HG02623 (cell line): ENCODE measurements around the gene WFIKKN1.

ENCODE experiments used
- ATAC-seq: cut with Tn5 transposase; IDR thresholded peaks from one replicate; pipeline ENCODE4 v1.9.1; 2021; ENCODE audit warnings: moderate library complexity; ENCODE audit not compliant: unreplicated experiment

WFIKKN1 gene

GRCh38 chr16:621526-622105 lies 9.2 kb upstream of the WFIKKN1 start:
- ATAC-seq, result no peak

DNA sequence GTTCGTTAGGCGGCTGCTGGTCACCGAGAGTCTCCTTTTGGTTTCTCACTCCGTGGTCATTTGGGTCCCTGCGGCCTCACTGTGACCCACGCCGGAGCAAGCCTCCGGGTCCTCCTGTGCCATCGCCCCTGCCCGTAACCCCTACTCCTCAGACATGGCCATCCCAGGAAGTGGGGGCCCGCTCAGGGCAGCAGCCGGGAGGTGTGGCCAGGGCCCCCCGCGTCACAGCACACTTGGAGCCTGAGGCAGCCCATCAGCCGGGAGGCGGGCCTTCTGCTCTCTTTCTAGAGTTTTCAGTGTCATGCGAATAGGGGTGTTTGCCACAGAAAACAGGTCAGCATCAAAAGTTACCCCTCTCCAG lies 7.9 kb upstream of the WFIKKN1 start:
- no peak for ATAC-seq

DNA sequence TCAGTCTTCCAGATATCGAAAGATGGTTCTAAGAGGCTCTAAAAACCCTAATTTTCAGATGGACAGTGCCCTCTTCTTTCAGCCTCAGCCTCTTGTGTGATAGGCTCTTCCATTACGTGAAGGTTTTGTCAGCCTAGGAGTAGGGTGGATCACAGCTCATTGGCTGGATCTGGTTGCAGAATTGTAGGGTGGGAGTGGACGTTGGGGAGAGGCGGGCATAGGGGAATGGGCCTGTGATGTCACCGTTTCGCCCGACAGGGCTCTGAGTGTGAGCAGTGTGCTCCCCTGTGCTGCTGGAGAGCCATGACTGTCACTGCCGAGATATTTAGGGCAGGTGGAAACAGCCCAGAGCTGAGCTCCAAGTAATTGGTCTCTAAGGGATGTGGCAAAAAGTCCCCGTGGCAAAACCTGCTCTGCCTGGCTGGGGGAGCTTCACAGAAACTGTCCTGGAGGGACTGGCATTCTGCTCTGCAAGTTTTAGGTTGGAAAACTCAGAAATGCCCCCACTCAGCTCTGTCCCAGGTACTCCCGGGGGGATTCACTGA lies 6.2 kb upstream of the WFIKKN1 start:
- ATAC-seq, result no peak

GRCh38 chr16:625117-625976 lies 5.4 kb upstream of the WFIKKN1 start:
- ATAC-seq, result no peak

DNA sequence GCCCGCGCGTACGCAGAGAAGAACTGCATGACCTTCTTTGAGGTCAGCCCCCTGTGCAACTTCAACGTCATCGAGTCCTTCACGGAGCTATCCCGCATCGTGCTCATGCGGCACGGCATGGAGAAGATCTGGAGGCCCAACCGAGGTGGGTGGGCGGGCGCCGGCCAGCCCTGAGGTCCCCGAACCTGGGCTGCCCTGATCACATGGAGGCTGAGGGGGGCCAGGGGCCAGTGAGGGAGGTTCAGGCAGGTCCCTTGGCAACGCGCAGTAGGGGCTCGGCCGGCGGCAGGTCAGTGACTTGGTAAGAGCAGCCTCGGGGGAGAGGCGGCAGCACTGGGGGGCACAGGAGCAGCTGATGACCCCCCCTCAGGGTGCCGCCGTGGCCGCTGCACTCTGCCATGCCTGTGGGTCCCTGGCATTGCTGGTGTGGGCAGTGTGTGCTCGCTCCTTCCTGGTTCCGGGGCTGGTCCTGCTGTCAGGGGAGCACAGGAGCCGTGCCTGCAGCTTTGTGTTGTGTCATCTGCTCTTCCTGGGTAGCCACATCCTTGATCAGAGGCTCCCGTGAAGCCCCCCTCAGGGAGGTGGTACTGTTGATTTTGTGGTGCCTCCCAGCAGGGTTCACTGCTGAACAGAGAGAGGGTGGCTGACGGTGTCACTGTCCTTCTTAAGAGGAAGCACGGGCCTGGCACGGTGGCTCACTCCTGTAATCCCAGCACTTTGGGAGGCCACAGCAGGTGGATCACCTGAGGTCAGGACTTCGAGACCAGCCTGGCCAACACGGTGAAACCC lies 4.6 kb upstream of the WFIKKN1 start:
- no peak for ATAC-seq

GRCh38 chr16:626787-627453 lies 3.9 kb upstream of the WFIKKN1 start:
- ATAC-seq, result no peak

DNA sequence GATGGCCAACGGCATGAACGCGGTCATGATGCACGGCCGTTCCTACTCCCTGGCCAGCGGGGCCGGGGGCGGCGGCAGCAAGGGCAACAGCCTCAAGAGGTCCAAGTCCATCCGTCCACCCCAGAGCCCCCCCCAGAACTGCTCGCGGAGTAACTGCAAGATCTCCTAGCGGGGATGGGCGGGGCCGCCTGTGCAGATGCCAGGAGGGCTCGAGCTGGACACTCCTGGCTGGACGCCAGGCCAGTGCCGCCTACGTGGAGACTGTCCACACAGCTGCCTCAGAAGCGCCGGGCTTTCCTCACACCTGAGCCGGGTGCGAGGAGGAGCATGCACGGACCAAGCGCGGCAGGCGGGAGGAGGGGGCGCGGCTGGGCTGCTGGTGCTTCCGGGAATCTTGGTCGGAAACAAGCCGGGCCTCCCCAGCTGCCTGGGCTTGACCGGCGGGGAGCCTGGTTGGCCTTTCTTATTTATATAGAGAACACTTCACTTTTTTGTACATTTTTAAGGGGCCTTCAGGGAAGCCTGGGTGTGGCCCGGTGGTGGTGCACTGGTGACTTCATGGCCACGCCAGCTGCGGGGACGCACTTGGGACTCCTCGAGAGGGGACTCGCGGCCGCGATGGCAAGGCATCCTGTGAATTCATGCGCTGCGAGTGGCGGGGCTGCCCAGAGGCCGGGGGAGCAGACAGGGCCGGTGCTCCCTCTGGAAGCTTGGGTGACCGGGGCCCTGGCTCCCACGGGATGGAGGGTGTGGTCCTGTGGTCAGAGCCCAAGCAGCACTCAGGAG lies 3.1 kb upstream of the WFIKKN1 start:
- ATAC-seq, result no peak

- no peak for ATAC-seq
Measured at GRCh38 chr16:628321-629061, 2.3 kb upstream of the WFIKKN1 start.

- no peak for ATAC-seq
Measured at GRCh38 chr16:629185-629832, 1.5 kb upstream of the WFIKKN1 start.

- no peak for ATAC-seq
Measured at GRCh38 chr16:629833-630248, 944 bp upstream of the WFIKKN1 start.

DNA sequence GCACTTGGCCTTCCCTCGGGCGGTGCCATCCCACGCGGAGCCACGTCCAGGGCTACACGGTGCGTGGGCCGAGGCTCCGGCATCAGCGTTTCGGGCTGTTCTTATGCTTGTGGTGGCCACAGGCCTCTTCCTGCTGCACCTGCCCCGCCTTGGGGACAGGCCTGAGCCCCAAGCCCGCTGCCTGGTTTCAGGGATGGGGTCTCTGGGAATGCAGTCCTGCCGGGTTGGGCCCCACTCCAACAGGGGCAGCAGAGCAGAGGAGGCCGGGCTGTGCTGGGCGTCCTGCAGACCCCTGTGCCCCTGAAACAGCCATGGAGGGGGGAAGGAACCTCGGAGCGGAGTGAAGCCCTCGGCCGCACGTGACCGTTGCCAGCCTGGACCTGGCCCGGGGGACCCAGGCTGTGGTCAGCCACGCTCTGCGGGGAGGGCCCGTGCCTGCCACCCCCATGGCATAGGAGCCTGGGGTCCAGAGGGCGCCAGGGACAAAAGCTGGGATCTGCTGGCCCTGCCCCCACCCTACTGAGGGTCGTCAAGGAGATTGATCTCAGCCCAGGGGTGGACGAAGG lies 453 bp upstream of the WFIKKN1 start:
- ATAC-seq, result no peak

DNA sequence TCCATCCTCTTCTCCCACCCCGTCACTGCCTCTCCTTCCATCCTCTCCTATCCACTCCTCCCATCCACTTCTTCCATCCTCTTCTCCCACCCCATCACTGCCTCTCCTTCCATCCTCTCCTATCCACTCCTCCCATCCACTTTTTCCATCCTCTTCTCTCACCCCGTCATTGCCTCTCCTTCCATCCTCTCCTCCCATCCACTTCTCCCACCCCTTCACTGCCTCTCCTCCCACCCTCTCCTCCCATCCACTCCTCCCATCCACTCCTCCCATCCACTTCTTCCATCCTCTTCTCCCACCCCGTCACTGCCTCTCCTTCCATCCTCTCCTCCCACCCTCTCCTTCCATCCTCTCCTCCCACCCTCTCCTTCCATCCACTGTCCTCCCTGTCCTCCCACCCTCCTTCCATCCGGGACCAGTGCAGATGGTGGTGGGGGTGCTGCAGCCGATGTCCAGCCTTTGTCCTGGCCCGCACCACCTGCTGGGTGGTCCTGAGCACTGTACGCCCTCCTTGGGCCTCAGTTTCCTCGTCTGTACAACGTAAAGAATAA lies 1.1 kb downstream of the WFIKKN1 start:
- ATAC-seq, result no peak

DNA sequence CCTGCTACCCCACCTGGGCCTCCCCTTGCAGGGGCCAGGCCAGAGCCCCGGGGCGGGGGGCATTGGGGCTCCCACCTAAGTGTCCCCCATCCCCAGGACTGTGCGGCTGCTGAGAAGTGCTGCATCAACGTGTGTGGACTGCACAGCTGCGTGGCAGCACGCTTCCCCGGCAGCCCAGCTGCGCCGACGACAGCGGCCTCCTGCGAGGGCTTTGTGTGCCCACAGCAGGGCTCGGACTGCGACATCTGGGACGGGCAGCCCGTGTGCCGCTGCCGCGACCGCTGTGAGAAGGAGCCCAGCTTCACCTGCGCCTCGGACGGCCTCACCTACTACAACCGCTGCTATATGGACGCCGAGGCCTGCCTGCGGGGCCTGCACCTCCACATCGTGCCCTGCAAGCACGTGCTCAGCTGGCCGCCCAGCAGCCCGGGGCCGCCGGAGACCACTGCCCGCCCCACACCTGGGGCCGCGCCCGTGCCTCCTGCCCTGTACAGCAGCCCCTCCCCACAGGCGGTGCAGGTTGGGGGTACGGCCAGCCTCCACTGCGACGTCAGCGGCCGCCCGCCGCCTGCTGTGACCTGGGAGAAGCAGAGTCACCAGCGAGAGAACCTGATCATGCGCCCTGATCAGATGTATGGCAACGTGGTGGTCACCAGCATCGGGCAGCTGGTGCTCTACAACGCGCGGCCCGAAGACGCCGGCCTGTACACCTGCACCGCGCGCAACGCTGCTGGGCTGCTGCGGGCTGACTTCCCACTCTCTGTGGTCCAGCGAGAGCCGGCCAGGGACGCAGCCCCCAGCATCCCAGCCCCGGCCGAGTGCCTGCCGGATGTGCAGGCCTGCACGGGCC lies 1.9 kb downstream of the WFIKKN1 start:
- no peak for ATAC-seq

DNA sequence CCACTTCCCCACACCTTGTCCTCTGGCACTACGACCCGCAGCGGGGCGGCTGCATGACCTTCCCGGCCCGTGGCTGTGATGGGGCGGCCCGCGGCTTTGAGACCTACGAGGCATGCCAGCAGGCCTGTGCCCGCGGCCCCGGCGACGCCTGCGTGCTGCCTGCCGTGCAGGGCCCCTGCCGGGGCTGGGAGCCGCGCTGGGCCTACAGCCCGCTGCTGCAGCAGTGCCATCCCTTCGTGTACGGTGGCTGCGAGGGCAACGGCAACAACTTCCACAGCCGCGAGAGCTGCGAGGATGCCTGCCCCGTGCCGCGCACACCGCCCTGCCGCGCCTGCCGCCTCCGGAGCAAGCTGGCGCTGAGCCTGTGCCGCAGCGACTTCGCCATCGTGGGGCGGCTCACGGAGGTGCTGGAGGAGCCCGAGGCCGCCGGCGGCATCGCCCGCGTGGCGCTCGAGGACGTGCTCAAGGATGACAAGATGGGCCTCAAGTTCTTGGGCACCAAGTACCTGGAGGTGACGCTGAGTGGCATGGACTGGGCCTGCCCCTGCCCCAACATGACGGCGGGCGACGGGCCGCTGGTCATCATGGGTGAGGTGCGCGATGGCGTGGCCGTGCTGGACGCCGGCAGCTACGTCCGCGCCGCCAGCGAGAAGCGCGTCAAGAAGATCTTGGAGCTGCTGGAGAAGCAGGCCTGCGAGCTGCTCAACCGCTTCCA lies 2.7 kb downstream of the WFIKKN1 start:
- no peak for ATAC-seq

DNA sequence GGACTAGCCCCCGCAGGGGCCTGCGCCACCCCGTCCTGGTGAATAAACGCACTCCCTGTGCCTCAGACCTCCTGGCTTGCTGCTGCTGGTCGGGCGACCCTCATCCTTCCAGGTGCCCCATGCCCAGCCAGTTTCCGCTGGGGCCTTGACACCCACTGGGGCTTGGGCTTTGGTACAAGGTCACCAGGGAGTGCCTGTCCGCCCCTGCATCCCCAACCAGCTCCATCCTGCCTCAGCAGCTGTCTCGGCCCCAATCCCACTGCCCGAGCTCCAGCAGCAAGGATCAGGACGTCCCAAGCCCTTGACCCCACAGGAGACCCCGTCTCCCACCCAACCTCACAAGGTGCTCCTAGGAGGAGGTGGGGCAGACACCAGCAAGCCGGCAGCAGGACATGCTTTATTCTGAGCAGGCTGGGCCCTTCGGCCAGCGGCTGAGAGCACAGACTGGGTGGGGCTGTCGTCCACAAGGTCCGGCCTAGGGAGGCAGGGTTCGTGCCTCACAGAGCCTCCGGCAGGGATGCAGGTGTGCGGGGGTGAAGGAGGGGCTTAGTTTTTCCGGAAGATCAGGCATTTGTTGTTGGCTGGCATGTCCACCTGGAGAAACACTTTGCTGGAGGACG lies 3.4 kb downstream of the WFIKKN1 start:
- no peak for ATAC-seq

GRCh38 chr16:634996-635395 lies 4.2 kb downstream of the WFIKKN1 start:
- no peak for ATAC-seq
